Ovary (tissue), 9 donors: ENCODE data around the gene TBCEL. TPM values are rescaled to one million over a fixed set of nuclear protein-coding genes. Genes with fewer than 3 reads are reported as not detected.

Experiments
- DNase-seq, 5 donors: peaks; one replicate each; pipeline ENCODE4 v3.0.0-alpha.2; 2019 to 2020
- H3K27ac ChIP-seq, 2 donors: fragments of 200-600 bp; one replicate each; pipeline versions ENCODE4 v1.5.1 to v1.8.0; 2019 to 2022
- H3K27me3 ChIP-seq: fragments of 200-600 bp; one replicate; pipeline ENCODE4 v1.8.0; 2022
- H3K36me3 ChIP-seq: fragments of 200-600 bp; sonication (generic); one replicate; pipeline ENCODE4 v1.5.1; 2019
- H3K4me1 ChIP-seq: one replicate; pipeline ENCODE4 v1.8.1; 2013; ENCODE audit warnings: mild to moderate bottlenecking, moderate library complexity; ENCODE audit not compliant: insufficient read depth
- H3K4me3 ChIP-seq: fragments of 200-600 bp; sonication (generic); one replicate; pipeline ENCODE4 v1.5.1; 2017
- H3K9me3 ChIP-seq, 2 donors: fragments of 200-600 bp in 1 of 2; sonication (generic) in 1 of 2; one replicate each; pipeline versions ENCODE4 v1.5.1 to v1.8.1; 2013 to 2019; ENCODE audit warnings: mild to moderate bottlenecking in 1 of 2, moderate library complexity in 1 of 2
- CTCF ChIP-seq, 3 donors: fragments of 450-650 bp in 2 of 3; fragments of 200-600 bp in 1 of 3; IDR thresholded peaks; one replicate each; pipeline versions ENCODE4 v1.5.1 to v1.8.0; 2016 to 2022; ENCODE audit warnings: antibody characterized with exemption in 3 of 3, mild to moderate bottlenecking in 1 of 3
- EP300 ChIP-seq: sonication (generic); formaldehyde crosslinking; IDR thresholded peaks from one replicate; pipeline ENCODE4 v1.6.1; 2017; ENCODE audit warnings: antibody characterized with exemption
- POLR2A ChIP-seq: fragments of 450-650 bp; IDR thresholded peaks from one replicate; pipeline ENCODE4 v1.6.1; 2017; ENCODE audit warnings: antibody characterized with exemption, mild to moderate bottlenecking, moderate library complexity
- WGBS, 3 donors: extraction: QIAGEN DNeasy Blood & Tissue Kit in 1 of 3; methylation state at CpG; one replicate each; pipeline versions ENCODE4 v1.1.5 to v1.1.7; 2013 to 2017; 5-methylcytosine and 5-hydroxymethylcytosine counted together
- intact Hi-C, 4 donors: fragments of 100-400 bp; cut with DNase I; formaldehyde crosslinking; loops; one replicate each; pipeline versions ENCODE4 v1.11.0 to v1.15.1; 2022 to 2023
- polyA plus RNA-seq, 2 donors: library from polyadenylated mRNA; stranded (reverse); fragments of 200-250 nt in 1 of 2; fragments of 350-450 nt in 1 of 2; fragmentation: Illumina TruSeq in 1 of 2; extraction: RNeasy Lipid Tissue Mini Kit (QIAGEN cat#74804) in 1 of 2; gene quantifications; one replicate each; pipeline ENCODE4 v1.2.3, GENCODE V29; 2013 to 2014
- total RNA-seq, 7 donors: library from RNA; depleted of rRNA in 2 of 7; stranded (reverse); fragments of >200 nt in 2 of 7; fragmentation: NEBNext Ultra II Directional in 3 of 7; extraction: Animal tissue kit (Norgen Biotek cat#: 25700) in 3 of 7; gene quantifications; one replicate each; pipeline versions ENCODE4 v1.1.0 to v1.2.4, GENCODE V29; 2016 to 2023
- donor health status: DM: no; HTN: no; CAD: no; lungs with moderate emphysema.
- donor health status: DM: no; HTN: no; CAD: no.
- donor health status: Bipolar disorder and iron deficiency.
- donor health status: DM: yes; HTN: yes; CAD: no.
- donor health status: DM: no; HTN: no; CAD: no.
- donor health status: DM: yes; HTN: yes; CAD: no.

The TBCEL gene
- total and polyA plus RNA-seq, 9 donors = 9.1 to 79.3 (median 45.8) TPM

GRCh38 chr11:121004206-121004840 lies 19.6 kb upstream of the TBCEL start:
- no peak for TF ChIP-seq CTCF (IDR thresholded peaks at IDR 0.05)
- no peak for TF ChIP-seq POLR2A
- no peak for TF ChIP-seq EP300
- intact Hi-C loops = no loop called here
- H3K4me3 ChIP-seq = no peak overlapping the region
- no peak for DNase-seq
- no peaks in the 10 kb centered on the region for H3K36me3 ChIP-seq
- no peak overlapping the region for H3K27ac ChIP-seq
- 48 to 55% (median 51%) methylated on average over 4 of the region's 4 CpGs for WGBS, 3 donors
- no peaks in the 10 kb centered on the region for H3K9me3 ChIP-seq
- no peaks in the 10 kb centered on the region for H3K27me3 ChIP-seq
- H3K4me1 ChIP-seq = no peaks in the 10 kb centered on the region

GRCh38 chr11:121006922-121007321 lies 17.0 kb upstream of the TBCEL start:
- no peak for DNase-seq
- intact Hi-C loops = no loop called here
- no peaks in the 10 kb centered on the region for H3K4me1 ChIP-seq
- H3K9me3 ChIP-seq = no peaks in the 10 kb centered on the region
- H3K4me3 ChIP-seq = no peak overlapping the region
- no peak overlapping the region for H3K27ac ChIP-seq
- no peaks in the 10 kb centered on the region for H3K36me3 ChIP-seq
- 78 to 86% (median 81%) methylated on average over 1 of the region's 1 CpG for WGBS, 3 donors
- H3K27me3 ChIP-seq = no peaks in the 10 kb centered on the region
- TF ChIP-seq POLR2A (no peak), EP300 (no peak), CTCF (IDR thresholded peaks at IDR 0.05) (no peak)

GRCh38 chr11:121008551-121008950 lies 15.4 kb upstream of the TBCEL start:
- intact Hi-C loops = no loop called here
- no peaks in the 10 kb centered on the region for H3K27me3 ChIP-seq
- TF ChIP-seq CTCF (IDR thresholded peaks at IDR 0.05) (no peak), EP300 (no peak), POLR2A (no peak)
- H3K4me1 ChIP-seq = no peaks in the 10 kb centered on the region
- no peak overlapping the region for H3K27ac ChIP-seq
- no peaks in the 10 kb centered on the region for H3K9me3 ChIP-seq
- no peaks in the 10 kb centered on the region for H3K36me3 ChIP-seq
- DNase-seq = no peak
- no peak overlapping the region for H3K4me3 ChIP-seq

- TF ChIP-seq EP300 (no peak), POLR2A (no peak), CTCF (IDR thresholded peaks at IDR 0.05) (no peak)
- intact Hi-C loops = no loop called here
- Histone ChIP-seq H3K27ac (no peak overlapping the region), H3K36me3 (no peaks in the 10 kb centered on the region), H3K4me3 (no peak overlapping the region), H3K27me3 (no peaks in the 10 kb centered on the region), H3K4me1 (no peaks in the 10 kb centered on the region), H3K9me3 (no peaks in the 10 kb centered on the region)
- 78 to 88% (median 83%) methylated on average over 1 of the region's 1 CpG for WGBS, 3 donors
- DNase-seq = no peak
These were observed 11.8 kb upstream of the TBCEL start for GRCh38 chr11:121012091-121012490.
